GM19035 (cell line): ENCODE measurements around the gene POLDIP3.
"Not testable (repeated sequence)": the region's sequence is repeated elsewhere in the genome, so short reads cannot be mapped to it uniquely, and the experiment has no call there.

Experiments used
- ATAC-seq: cut with Tn5 transposase; IDR thresholded peaks from one replicate; pipeline ENCODE4 v1.9.1; 2021; ENCODE audit not compliant: unreplicated experiment

Gene POLDIP3

DNA sequence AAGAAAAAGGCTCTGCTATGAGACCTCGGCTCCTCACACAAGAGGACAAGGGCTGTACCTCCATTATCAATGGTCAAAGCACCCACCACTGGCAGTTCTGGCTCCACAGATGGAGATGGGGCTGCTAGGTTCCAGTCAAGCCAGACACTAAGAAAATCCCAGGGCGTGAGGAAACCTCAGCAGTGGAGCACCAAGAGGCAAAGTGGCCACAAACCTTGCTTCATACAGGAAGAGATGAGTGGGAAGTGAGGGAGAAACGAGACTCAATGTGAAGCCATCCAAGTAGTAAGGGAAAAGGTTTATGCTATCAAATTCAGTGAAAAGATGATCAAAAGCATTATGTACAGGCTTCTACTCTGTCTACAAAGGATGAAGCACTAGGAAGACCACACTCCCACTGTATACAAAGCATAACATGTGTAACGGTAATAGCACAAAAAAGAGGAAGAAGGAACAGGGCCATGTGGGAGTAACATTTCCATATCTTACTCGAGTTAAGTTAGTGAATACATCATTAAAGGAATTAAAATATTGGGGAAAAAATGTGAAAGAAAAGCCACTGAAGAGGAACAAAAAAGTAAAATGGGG lies 27.0 kb downstream of the POLDIP3 start:
- ATAC-seq, result no peak

DNA sequence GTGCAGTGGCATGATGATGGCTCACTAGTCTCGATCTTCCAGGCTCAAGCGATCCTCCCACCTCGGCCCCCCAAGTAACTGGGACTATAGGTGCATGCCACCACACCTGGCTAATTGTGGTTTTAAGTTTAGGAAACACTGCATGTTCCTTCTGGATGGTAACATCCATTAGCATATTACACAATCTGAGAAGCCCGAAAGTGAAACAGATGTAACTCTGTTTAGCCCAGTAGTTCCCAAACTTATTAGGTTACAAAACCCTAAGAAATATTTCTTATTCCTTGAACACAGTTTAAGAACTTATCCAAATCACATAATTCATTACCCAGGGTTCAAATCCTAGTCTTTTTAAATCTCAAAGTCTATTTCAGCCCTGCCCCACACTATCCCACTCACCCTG lies 28.3 kb downstream of the POLDIP3 start:
- no peak for ATAC-seq

DNA sequence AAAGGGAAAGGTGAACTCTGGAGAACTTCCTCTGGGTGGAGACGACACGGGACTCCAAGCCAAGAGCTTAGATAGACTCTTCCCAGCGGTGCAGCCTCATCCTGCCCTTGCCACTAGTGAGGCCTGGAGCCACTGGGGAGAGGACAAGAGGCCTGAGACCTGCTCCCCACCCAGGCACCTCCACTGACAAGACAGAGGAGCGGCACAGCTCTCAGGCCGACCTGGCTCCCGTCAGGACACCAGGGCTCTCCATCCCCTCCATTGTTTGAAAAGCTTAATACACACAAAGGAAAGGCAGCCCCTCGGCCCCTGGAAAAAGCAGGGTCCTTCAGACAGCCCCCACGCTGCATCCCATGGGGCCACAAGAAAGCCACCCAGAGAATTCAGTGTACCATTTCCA lies 29.6 kb downstream of the POLDIP3 start:
- no peak for ATAC-seq

DNA sequence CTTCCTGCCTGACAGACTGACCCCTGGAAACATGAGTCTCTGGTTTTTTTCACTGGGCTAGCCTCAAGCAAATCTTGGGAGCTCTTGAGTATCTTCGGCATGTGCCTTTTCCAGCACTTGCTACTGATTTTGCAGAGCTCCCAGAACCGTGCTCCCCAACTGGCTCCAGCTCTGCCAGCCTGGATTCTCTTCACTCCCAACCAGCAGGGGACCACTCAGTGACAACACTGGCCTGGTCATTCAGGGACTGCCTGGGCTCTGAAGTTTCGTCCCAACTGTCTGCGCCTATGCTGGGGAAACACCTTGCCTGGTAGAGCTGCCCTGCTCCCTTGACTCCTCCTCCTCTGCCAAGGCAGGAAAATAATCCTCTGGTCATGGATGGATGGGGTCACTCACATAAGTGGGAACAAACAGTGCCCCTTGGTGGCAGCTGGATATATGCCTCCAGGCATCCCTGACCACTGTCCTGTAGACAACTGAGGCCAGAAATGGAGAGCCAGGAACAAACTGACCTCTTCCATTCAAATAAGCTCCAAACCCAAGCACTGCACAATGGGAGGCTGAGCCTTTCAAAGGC lies 30.2 kb downstream of the POLDIP3 start:
- ATAC-seq, result no peak

GRCh38 chr22:42582987-42583386 lies 31.7 kb downstream of the POLDIP3 start:
- ATAC-seq, result no peak

DNA sequence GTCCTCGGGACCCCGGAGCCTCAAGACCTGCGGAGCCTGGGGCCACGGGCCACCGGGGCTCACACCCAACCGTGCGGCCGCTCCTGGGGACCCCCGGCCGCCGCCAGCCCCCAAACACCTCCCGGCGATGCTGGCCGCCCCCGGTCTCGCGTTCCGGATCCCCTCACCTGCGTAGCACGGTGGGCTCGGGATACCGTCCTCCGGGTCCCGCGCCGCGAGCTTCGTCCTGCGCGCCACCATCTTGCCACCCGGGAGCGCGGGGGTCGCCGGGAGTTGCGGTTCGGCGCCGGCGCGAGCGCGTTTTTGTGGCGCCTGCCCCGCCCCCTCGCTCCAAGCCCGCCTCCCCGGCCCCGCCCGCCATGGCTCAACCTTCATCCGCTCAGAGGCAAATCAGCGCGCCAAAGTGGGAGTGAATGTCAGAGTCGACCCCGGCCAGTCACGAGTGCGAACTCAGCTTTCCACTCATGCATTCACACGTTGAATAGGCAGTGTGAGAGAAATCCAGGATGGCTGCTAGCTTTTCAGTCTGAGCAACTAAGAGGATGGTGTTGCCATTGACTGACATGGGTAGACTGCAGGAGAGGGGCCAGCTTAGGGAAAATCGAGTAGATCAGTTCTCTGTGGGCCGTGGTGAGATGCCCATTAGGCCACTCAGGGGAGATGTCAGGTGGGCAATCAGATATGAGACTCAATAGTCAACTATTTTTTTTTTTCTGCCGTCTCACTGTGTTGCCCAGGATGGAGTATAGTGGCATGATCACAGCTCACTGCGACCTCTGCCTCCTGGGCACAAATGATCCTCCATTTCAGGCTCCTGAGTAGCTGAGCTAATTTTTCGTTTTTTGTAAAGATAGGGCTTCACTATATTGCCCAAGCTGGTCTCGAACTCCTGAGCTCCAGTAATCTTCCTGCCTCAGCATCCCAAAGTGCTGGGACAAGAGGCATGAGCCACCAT lies 32.6 kb downstream of the POLDIP3 start:
- ATAC-seq, result peak; percentile 70

DNA sequence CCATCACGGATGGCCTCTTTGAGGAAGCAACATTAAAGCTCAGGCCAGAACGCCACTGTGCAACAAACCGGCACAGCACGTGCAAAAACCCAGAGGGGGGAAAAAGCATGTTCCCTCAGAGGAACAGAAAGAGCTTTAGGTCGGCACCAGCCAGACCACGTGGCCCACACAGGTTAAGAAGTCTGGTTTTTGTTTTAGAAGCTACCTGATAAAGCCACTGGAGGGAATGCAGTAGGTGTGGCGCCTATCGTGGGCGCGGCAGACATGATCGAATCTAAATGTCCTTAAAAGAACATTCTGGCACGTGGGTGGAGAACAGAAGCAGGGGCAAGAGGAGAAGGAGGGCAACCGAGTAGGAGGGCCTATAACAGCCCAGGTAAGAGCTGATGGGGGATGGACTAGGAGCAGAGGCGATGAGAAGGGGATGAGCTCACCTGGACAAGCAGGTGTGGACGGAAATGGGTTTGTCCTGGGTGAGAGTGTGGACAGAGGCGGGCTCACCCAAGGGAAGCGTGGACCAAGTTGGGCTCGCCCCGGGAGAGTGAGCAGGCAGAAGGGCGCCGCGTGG lies 33.4 kb downstream of the POLDIP3 start:
- peak; percentile 29 for ATAC-seq

DNA sequence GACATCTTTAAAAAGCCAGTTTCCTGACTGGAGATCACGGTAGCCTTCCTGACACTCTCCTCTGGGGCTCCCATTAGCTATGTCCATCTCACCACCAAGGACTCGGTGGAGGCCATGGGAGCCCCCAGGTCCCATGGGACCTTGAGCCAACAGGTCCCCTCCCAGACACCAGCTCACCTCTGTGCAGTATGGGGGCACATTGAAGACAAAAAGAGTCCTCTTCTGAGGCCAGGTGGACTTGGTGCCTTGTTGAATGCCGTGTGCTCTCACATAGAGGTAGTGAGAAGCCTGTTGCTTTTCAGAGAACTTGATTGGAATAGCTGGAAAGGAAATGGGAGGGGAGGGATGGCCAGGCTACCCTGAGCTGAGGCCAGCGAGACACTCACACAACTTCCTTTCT lies 34.6 kb downstream of the POLDIP3 start:
- not testable (repeated sequence) for ATAC-seq

DNA sequence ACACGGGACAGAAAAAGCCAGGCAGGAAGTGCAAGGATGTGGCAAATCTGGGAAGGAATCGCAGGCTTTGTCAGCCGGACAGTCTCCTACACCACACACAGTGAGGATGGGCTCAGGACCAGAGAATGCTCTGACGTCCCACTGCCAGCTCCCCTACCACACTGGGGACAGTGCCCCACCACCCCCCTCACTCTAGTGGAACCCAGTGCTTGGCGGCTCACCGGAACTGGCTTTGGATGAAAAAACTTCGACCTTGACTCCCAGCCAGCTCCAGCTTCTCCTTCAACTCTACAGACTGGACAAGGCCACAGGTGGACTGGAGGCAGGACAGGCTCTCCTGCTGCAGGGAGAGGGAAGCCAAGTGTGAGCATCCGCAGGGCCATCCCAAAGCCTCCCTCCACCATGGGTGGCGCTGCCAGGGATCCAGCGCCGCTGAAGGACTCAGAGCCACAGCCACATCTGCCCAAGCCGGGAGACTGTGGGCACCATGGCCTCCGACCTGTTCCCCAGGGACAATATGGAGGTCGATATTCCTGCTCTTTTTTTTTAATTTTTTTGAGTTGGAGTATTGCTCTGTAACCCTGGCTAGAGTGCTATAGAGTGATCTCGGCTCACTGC lies 37.0 kb downstream of the POLDIP3 start:
- ATAC-seq, result no peak

GRCh38 chr22:42577141-42577540 lies 37.5 kb downstream of the POLDIP3 start:
- not testable (repeated sequence) for ATAC-seq

DNA sequence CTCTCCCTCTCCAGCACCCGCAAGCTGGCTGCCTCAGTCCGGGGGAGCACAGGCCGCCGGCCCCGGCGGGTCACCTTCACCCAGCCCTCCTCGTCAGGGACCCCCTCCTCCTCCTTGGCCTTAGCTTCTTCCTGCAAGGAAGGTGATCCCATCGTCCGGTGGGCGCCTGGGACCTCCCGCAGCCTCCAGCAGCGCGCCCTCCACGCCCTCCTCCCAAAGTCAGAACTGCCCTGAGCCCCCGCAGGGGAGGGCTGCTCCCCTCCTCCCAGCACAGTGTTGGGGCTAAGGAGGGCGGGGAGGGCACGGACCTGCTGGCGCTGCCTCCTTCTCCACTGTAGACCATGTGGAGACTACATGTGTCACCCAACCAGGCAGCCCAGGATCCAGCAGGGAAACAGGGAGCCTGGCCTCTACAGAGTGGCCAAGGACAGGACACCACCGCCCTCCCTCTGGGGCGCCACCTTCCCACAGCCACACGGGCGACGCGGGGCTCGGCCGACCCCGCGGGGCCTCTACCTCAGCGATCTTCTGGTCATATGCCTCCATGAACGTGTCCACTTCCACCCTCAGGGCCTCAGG lies 38.6 kb downstream of the POLDIP3 start:
- not testable (repeated sequence) for ATAC-seq

GRCh38 chr22:42574468-42574867 lies 40.2 kb downstream of the POLDIP3 start:
- not testable (repeated sequence) for ATAC-seq

DNA sequence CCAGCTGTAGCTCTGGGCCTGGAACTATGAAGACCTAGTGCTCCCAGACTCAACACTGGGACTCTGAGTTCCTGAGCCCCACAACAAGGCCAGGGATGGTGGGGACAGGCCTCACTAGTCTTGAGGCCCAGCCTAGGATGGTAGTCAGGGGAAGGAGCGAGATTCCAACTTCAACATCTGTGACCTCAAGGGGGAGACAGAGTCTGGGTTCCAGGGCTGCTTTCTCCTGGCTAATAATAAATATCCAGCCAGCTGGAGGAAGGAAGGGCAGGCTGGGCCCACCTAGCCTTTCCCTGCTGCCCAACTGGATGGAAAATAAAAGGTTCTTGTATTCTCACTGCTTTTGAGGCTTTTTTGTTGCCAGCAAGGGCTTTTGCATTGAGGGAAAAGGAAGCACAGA lies 40.6 kb downstream of the POLDIP3 start:
- ATAC-seq, result not testable (repeated sequence)

- ATAC-seq, result not testable (repeated sequence)
Observed at GRCh38 chr22:42571068-42571467, 43.6 kb downstream of the POLDIP3 start.

DNA sequence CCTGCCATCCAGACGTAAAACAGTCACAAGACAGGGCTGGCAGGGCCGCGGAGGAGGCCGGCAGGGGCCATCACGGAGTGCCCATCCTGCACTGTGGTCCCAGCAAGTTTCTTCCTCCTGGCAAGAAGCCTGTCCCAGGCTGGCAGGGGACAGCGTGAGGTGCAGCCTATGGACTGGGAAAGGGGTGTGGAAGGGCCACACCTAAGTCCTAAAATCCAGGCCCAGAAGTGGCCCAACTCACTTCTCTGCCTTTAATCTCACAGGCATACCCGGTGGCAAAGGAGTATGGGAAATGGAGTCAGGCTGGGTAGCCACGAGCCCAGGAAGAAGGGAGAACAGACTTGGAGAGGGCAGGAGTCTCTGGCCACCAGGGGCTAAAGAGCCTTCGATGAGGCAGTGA lies 44.1 kb downstream of the POLDIP3 start:
- ATAC-seq, result not testable (repeated sequence)

DNA sequence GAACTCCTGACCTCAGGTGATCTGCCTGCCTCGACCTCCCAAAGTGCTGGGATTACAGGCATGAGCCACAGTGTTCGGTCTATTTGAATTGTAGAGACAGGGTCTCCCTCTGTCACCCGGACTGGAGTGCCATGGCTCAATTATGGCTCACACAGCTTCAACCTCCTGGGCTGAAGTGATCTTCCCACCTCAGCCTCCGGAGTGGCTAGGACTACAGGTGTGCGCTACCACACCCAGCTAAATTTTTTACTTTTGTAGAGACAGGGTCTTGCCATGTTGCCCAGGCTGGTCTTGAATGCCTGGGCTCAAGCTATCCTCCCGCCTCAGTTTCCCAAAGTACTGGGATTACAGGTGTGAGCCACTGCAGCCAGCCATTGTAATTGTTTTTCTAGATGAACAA lies 46.7 kb downstream of the POLDIP3 start:
- ATAC-seq, result not testable (repeated sequence)

DNA sequence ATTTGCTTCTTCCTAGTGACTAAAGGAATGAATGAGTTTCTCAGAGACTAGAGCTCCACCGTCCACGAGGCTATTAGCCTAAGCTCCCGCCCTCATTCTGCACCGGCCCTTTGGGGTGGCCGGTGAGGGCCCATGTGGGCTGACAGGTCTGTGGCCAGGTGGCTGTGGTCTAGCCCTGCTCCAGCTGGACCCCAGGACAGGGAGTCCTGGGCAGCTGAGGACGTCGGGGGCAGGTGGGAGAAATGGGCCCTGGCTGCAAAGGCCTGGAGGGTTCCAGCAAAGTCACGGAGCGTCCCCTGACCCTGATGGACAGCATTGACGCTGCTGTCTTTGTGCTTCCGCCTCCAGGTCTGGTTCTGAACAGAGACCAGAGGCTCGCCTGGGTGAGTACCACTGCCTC lies 48.7 kb downstream of the POLDIP3 start:
- ATAC-seq, result no peak

DNA sequence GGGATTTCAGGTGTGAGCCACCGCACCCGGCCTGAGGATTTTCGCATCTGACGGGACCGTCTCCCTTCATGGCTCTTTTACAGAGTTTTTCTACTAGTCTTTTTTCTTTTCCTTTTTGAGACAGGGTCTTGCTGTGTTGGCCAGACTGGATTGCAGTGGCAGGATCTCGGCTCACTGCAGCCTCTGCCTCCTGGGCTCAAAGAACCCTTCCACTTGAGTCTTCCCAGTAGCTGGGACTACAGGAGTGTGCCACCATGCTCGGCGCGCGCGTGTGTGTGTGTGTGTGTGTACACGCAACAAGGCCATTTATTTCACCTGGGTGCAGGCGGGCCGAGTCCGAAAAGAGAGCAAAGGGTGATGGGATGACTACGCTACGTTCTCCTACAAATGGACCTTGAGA lies 50.0 kb downstream of the POLDIP3 start:
- no peak for ATAC-seq

DNA sequence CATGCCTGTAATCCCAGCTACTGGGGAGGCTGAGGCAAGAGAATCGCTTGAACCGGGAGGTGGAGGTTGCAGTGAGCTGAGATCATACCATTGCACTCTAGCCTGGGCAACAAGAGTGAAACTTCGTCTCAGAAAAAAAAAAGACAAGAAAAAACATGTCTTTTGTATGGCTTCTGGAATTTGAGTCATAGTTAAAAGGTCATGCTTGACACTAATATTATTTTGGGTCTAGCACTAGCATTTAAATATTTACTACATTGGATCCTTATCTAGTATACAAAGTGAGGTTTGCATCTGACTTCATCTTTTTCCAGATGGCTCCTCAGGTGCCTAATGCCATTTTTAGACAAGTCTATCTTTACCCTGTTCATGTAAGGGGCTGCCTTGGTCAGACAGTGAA lies 50.7 kb downstream of the POLDIP3 start:
- not testable (repeated sequence) for ATAC-seq

DNA sequence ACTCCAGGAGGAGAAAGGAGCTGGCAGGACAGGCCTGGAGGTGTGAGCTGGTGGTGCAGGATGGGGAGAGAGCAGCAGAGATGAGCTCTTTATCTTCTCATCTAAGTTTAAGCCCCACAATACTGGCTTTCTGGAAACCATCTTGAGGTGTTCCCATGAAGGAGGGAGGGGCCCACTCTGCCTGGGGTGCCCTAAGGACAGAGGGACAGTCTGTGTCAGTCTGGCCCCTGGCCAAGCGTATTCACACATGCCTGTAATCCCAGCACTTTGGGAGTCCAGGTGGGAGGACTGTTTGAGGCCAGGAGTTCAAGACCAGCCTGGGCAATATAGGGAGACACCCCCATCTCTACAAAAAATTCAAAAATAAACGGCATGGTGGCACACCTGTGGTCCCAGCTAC lies 52.0 kb downstream of the POLDIP3 start:
- no peak for ATAC-seq

DNA sequence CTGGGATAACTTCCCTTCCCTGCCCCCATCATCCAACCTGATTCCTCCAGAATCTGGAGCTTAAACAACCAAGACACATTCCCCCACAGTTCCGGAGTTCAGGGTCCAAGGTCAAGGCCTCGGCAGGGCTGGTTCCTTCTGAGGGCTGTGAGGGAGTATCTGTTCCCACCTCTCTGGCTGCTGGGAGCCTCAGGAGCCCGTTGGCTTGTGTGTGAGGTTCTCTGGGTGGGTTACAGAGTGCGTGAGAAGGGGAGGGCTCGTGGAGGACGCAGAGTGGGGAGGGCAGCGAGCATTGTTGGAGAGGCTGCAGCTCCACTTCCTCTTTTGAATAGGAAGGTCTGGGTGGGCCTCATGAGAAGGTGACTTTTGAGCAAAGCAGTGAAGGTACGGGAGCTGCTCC lies 52.4 kb downstream of the POLDIP3 start:
- no peak for ATAC-seq
